22Rv1 (cell line): Measurements from ENCODE around the gene ALDH1A2.
A peak's percentile ranks its signal among the peaks of the same experiment; 100 is the strongest.

Experiments used
- H3K27ac ChIP-seq: fragments of 450-650 bp; 2 replicates; pipeline ENCODE4 v1.5.1; 2017
- CTCF ChIP-seq: fragments of 450-650 bp; IDR thresholded peaks from 2 replicates; pipeline ENCODE4 v1.5.1; 2017; ENCODE audit warnings: mild to moderate bottlenecking
- ZFX ChIP-seq: fragments of 450-650 bp; IDR thresholded peaks from 2 replicates; pipeline ENCODE4 v1.6.1; 2017; ENCODE audit warnings: antibody characterized with exemption, borderline replicate concordance

ALDH1A2 gene

GRCh38 chr15:57994221-57995049 lies 71.1 kb downstream of the ALDH1A2 start:
- H3K27ac ChIP-seq = peak overlapping the region; percentile 6; the same call in 1 of the 2 replicates
- TF ChIP-seq ZFX (no peak), CTCF (no peak)

- H3K27ac ChIP-seq = no peak overlapping the region
- no peak for TF ChIP-seq CTCF
These were observed 71.9 kb downstream of the ALDH1A2 start for GRCh38 chr15:57993409-57994145.

- TF ChIP-seq CTCF (no peak), ZFX (no peak)
- H3K27ac ChIP-seq = no peak overlapping the region
These were observed 72.7 kb downstream of the ALDH1A2 start for GRCh38 chr15:57992761-57993355.

- TF ChIP-seq ZFX (no peak), CTCF (no peak)
- no peak overlapping the region for H3K27ac ChIP-seq
These were observed 92.0 kb downstream of the ALDH1A2 start for GRCh38 chr15:57973534-57973933.

GRCh38 chr15:57972864-57973263 lies 92.6 kb downstream of the ALDH1A2 start:
- TF ChIP-seq CTCF = no peak
- no peak for TF ChIP-seq ZFX
- no peak overlapping the region for H3K27ac ChIP-seq

GRCh38 chr15:57969996-57970395 lies 95.5 kb downstream of the ALDH1A2 start:
- H3K27ac ChIP-seq = no peak overlapping the region
- TF ChIP-seq CTCF = no peak
- TF ChIP-seq ZFX = no peak

GRCh38 chr15:57969355-57969754 lies 96.2 kb downstream of the ALDH1A2 start:
- no peak for TF ChIP-seq ZFX
- peak; percentile 13; the same call in 1 of the 2 replicates for TF ChIP-seq CTCF
- no peak overlapping the region for H3K27ac ChIP-seq
